NCI-H2227 (cell line): ENCODE results near the gene NHERF1.

Experiments
- DNase-seq: peaks from one replicate; lab custom pipeline; 2025; ENCODE audit not compliant: unreplicated experiment; lab: John Stamatoyannopoulos, UW

The NHERF1 gene

DNA sequence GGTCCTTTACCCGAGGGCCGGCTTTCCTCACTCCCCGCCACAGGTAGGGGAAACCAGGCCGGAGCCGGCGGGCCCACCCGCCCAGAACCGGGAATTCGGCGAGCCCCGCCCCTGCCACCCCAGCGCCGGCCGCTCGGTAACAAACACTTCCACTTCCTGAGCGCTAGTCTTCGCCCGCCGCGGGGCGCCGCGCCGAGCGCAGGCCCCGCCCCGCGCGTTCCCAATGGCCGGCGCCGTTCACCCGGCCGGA, 224 bp upstream of the NHERF1 start:
- DNase-seq, result no peak

DNA sequence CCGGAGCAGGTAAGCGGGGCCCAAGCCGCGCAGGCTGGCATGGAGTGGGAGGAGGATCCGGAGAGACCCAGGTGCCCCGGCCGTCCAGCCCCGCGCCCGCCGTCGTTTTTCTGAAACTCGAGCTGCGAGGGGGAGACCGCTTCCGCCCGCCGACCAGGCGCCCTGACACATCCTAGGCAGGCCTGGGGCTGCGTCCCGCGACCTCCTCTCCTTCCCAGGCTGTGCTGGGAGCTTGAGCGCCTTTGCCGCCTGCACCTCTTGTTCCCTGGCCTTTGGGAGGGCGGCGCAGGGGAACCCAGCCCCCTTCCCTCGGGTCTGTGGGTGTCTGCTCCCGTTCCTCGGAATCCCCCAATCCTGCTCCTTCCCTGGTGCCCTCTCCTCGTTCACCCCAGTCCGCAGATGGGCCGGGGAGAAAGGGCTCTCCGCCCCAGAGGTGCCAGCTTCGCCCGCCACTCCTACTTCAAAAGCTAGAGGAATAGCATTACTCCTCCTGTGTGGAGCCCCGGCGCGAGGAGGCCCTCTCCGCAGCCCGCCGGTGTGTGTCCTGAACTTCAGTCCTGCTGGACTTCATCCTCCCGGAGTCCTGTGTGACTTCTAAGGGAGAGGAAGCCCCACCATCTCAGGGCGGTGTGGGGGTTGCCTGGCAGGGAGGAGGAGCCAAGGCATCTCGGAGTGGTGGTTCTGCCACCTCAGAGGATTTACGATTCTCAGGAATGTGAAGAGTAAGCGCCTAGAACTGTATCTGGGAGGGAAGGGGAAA, 1.0 kb downstream of the NHERF1 start:
- DNase-seq, result peak; percentile 50

GRCh38 chr17:74750039-74750326, 1.6 kb downstream of the NHERF1 start:
- no peak for DNase-seq

- no peak for DNase-seq
Observed at GRCh38 chr17:74750327-74751069, 2.1 kb downstream of the NHERF1 start.

- DNase-seq, result no peak
Observed at GRCh38 chr17:74752415-74752814, 4.0 kb downstream of the NHERF1 start.

- DNase-seq, result no peak
Observed at GRCh38 chr17:74752822-74753401, 4.5 kb downstream of the NHERF1 start.

GRCh38 chr17:74754832-74755231, 6.4 kb downstream of the NHERF1 start:
- no peak for DNase-seq

DNA sequence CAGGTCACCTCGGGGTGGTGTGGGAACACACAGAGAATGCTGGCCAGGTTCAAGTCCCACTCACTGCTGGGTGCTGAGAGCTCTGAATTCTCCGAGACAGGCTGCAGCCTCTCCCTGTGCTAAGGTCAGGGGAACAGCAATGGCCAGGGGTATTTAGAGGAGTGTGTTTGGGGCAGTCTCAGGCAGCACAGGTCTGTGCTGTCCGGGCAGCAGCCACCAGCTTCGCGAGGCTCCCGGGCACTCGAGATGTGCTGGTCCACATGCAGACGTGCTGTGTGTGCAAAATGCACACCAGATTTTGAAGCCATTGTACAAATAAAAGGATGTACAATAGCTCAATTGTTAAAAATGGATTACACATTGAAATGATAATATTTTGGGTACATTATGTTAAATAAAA, 7.1 kb downstream of the NHERF1 start:
- DNase-seq, result no peak

GRCh38 chr17:74756891-74757290, 8.5 kb downstream of the NHERF1 start:
- no peak for DNase-seq

GRCh38 chr17:74757502-74757901, 9.1 kb downstream of the NHERF1 start:
- DNase-seq, result no peak

GRCh38 chr17:74757931-74758847, 9.8 kb downstream of the NHERF1 start:
- no peak for DNase-seq

GRCh38 chr17:74758848-74759168, 10.4 kb downstream of the NHERF1 start:
- no peak for DNase-seq

DNA sequence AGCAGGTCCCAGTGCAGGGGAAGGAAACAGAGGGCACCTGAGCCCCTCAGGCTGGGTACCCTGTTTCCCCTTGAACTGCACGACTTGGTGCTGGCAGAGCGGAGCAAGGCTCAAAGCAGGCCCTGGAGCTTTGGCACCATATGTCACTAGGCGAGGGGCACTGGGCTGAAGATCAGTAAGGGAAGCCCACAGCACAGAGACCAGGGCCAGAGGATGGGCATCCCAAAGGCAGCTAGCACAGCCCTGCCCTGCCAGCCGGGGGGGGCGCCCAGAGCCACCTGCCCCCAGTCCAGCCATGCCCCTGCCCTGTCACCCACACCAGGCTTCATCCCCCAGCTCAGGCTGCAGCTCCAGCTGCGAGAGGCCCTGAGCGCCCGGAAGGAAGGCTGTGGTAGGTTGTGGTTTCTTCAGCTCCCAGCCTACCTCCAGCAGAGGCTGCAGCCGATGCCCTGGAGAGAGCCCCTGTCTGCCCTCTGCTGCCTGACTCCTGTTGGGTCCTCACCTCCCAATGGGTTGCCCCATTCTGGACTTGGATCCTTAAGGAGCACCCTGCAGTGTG, 10.9 kb downstream of the NHERF1 start:
- no peak for DNase-seq

GRCh38 chr17:74759941-74760340, 11.5 kb downstream of the NHERF1 start:
- DNase-seq, result no peak

DNA sequence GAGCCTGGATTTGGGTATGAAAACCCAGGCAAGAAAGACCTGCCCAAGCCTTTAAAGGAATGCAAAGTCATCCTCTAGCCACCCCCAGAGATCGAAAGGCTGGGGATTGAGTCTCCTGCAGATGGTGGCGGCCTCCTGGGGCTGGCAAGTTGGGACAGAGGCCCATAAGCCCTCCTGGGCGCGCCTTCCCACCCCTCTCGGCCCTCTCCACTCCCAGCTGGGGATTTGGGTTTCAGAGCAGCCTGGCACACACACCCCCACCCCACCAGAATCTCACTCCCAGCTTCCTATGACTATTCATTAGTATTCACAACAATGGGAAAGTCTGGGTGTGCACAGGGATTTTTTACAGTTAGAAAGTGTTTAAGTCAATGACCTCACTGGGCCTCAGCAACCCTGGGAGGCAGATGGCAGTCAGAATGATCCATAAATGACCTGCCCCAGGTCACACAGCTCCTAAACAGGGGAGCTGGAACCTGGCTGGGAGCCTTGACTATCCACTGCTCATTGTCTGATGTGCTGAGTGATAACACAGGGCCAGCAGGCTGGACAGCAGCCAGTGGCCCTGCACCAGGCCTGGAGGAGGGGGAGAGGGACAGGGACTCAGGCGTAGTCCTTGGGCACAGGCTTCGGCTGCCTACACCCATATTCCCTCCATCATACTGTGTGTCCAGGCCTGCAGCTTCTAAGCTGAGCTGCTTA, 12.1 kb downstream of the NHERF1 start:
- no peak for DNase-seq

DNA sequence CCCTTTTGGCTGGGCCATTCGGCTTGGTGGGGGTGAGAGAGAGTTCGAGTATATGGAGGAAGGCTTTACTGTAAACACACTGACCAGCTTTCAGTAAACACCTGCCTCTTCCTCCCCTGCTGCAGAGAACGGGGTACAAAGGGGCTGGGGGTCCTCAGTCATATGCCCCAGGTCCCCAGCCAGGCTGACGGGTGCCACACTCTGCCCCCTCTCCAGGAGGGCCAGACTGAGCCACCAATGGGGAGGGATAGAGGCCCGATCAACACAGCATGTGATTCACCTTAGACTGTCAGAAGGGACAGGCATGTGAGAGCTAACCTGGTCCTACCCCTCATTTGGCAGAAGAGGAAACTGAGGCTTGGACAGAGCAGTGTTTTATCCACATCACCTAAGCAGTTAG, 13.0 kb downstream of the NHERF1 start:
- no peak for DNase-seq

DNA sequence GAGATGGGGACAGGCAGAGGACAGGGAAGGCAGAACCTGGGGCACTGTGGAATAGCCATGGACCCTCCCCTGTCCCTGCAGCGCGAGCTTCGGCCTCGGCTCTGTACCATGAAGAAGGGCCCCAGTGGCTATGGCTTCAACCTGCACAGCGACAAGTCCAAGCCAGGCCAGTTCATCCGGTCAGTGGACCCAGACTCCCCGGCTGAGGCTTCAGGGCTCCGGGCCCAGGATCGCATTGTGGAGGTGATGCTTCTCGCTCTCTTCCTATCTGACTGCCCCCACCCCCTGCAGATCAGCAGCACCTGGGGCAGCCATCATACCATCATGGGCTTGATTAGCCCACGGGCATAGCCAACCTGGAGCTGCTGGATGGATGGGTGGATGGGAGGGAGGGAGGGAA, 13.5 kb downstream of the NHERF1 start:
- DNase-seq, result no peak

DNA sequence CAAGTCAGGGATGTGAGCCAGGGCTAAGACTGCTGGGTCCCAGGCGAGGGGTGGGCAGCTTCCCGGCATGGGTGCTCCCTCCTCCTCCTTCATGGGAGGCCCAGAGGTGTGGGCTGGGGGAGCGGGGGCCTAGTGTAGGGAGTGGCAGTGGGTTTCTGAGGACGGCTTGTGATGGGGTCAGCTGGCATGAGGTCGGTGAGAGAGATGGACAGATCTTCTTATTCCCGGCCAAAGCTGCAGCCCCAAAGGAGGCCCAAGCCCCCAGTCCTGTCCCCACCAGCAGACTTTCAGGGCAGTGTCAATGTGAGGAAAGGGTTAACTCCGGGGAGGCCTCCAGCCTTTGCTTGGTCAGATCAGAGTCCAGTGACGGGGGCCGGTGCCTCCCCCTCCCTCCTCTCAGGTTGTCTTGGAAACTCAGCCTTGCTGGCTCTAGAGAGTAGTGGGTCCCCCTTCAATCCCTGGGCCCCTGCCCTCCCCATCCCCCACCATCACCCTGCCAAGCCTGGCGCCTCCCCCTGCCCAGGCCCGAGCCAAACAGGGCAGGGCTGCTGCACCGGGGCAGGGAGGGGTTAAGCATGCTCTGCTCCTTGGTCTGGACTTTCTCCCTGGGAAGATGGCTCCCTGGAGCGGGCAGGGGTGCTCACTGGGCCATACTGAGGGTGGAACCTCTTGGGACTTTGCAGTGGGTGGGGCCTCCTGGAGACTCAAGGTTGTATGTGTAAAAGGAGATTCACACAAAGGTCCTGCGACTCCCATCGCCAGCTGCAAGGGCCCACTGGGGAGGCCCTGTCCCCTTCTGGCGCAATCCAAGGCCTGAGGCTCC, 15.3 kb downstream of the NHERF1 start:
- peak; percentile 56 for DNase-seq

DNA sequence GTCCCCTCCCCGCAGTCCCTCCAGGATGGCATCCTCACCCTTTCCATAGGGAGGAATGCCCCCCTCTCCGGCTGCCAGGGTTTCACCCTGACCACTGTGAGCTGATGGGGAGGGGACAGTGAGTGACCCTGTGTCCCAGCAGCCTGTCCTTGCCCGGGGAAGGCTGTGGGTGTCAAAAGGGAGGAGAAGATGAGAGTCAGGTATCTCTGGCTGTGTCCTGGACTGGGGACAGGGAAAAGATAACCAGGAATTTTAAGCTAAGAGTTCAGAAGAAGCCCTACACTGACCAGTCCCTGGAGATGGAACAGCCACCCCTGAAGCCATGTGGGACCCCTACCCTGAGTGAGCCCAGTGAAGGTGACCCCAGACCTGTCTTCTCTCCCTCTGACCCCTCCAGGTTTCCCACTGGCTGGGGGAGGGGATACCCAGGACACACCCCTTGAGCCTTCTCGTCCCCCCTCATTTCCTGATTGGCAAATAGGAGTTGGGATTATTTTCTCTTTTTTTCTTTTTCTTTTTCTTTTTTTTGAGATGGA, 16.4 kb downstream of the NHERF1 start:
- DNase-seq, result no peak

GRCh38 chr17:74766413-74766812, 18.0 kb downstream of the NHERF1 start:
- DNase-seq, result no peak
